NCI-H2196 (cell line): ENCODE results near the gene RESP18.

Source experiments
- DNase-seq: peaks from one replicate; lab custom pipeline; 2025; ENCODE audit not compliant: unreplicated experiment; lab: John Stamatoyannopoulos, UW

RESP18 gene

GRCh38 chr2:219332542-219332941, at the start of gene RESP18:
RESP18 (minus strand) TSS chr2:219332744.
- no peak for DNase-seq

GRCh38 chr2:219381448-219381847, 48.9 kb upstream of the RESP18 start:
- no peak for DNase-seq

- no peak for DNase-seq
Observed at GRCh38 chr2:219380926-219381325, 48.4 kb upstream of the RESP18 start.

- no peak for DNase-seq
Observed at GRCh38 chr2:219378163-219378851, 45.8 kb upstream of the RESP18 start.

- DNase-seq, result peak; percentile 64
Observed at GRCh38 chr2:219369447-219369861, 36.9 kb upstream of the RESP18 start.

GRCh38 chr2:219368690-219369191, 36.2 kb upstream of the RESP18 start:
- DNase-seq, result peak; percentile 56

- peak; percentile 78 for DNase-seq
Observed at GRCh38 chr2:219362524-219363164, 30.1 kb upstream of the RESP18 start.

GRCh38 chr2:219362072-219362471, 29.5 kb upstream of the RESP18 start:
- no peak for DNase-seq

GRCh38 chr2:219358170-219359075, 25.9 kb upstream of the RESP18 start:
- no peak for DNase-seq

GRCh38 chr2:219356834-219357233, 24.3 kb upstream of the RESP18 start:
- DNase-seq, result no peak

GRCh38 chr2:219354582-219354981, 22.0 kb upstream of the RESP18 start:
- DNase-seq, result no peak

- DNase-seq, result no peak
Observed at GRCh38 chr2:219353129-219353528, 20.6 kb upstream of the RESP18 start.

- DNase-seq, result peak; percentile 73
Observed at GRCh38 chr2:219352448-219353023, 20.0 kb upstream of the RESP18 start.

- peak; percentile 14 for DNase-seq
Observed at GRCh38 chr2:219350710-219351221, 18.2 kb upstream of the RESP18 start.

- DNase-seq, result no peak
Observed at GRCh38 chr2:219350215-219350614, 17.7 kb upstream of the RESP18 start.

GRCh38 chr2:219344751-219345430, 12.3 kb upstream of the RESP18 start:
- peak; percentile 83 for DNase-seq

GRCh38 chr2:219335373-219335786, 2.8 kb upstream of the RESP18 start:
- DNase-seq, result no peak

GRCh38 chr2:219334076-219334475, 1.5 kb upstream of the RESP18 start:
- DNase-seq, result no peak

- DNase-seq, result no peak
Observed at GRCh38 chr2:219331560-219332213, 857 bp downstream of the RESP18 start.

- DNase-seq, result no peak
Observed at GRCh38 chr2:219327719-219328118, 4.8 kb downstream of the RESP18 start.
